ENCODE results near the gene TFF1. TPM values are rescaled to one million over a fixed set of nuclear protein-coding genes. Genes with fewer than 3 reads are reported as not detected.

Gene TFF1
- total RNA-seq, 3 donors from 2014 or later (not counting 1 experiment from before 2014, with no cell fraction given) = not detected

DNA sequence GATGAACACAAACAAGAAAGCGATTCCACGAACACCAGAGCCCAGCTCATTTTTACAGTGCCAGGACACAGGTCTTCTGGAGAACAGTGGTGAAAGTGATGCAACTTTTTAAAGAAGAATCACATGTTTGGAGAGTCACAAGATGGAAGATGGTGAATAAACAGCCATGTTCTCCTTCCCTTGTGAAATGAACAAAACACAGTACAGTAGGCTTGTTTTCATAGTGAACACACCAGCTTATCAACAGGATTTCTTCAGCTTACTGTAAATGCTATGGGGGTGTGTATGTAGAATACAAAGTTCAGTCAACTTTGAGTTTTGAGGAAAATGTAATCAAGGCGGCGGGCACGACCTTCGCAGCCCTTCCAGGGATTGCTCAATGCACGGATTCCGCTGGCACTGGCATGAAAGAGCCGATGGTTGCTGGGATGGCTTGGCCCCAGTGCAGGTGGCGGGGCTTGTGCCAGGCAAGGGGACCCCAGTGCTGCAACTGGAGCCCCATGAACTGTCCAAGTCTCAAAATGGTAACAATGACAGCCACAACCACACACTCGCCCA is 19.8 kb upstream of the TFF1 start:
- Histone ChIP-seq H3K27ac (ENCODE audit: low read length) (no peak overlapping the region), H3K36me3 (ENCODE audit: control insufficient read depth, insufficient read depth, low read length) (no peaks in the 10 kb centered on the region), H3K9me3 (ENCODE audit: control insufficient read depth, insufficient read depth, low read length) (peaks cover 17% of the 10 kb centered on the region), H3K4me3 (ENCODE audit: low read length) (no peak overlapping the region), H3K4me1 (ENCODE audit: control insufficient read depth, insufficient read depth, low read length) (peaks cover 12% of the 10 kb centered on the region), H3K27me3 (ENCODE audit: control insufficient read depth, insufficient read depth, low read length) (no peaks in the 10 kb centered on the region)
- DNase-seq = no peak
- Mint-ChIP-seq H3K9me3 (peaks cover 2 to 7% of the 10 kb centered on the region in 2 donors), H3K4me3 (no peak overlapping the region), H3K36me3 (peaks cover 11% of the 10 kb centered on the region), H3K27ac (no peak overlapping the region), H3K27me3 (ENCODE audit: low read depth in 2 of 2) (peaks cover 41 to 53% of the 10 kb centered on the region in 2 donors), H3K4me1 (peaks cover 8 to 24% of the 10 kb centered on the region in 2 donors)
- WGBS (ENCODE audit: insufficient coverage) = 98% methylated on average over 11 of the region's 11 CpGs
- TF ChIP-seq, protein P1, sequence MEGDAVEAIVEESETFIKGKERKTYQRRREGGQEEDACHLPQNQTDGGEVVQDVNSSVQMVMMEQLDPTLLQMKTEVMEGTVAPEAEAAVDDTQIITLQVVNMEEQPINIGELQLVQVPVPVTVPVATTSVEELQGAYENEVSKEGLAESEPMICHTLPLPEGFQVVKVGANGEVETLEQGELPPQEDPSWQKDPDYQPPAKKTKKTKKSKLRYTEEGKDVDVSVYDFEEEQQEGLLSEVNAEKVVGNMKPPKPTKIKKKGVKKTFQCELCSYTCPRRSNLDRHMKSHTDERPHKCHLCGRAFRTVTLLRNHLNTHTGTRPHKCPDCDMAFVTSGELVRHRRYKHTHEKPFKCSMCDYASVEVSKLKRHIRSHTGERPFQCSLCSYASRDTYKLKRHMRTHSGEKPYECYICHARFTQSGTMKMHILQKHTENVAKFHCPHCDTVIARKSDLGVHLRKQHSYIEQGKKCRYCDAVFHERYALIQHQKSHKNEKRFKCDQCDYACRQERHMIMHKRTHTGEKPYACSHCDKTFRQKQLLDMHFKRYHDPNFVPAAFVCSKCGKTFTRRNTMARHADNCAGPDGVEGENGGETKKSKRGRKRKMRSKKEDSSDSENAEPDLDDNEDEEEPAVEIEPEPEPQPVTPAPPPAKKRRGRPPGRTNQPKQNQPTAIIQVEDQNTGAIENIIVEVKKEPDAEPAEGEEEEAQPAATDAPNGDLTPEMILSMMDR (IDR thresholded peaks at IDR 0.05) = no peak
- intact Hi-C loops (cut with micrococcal nuclease) = no loop called here
- ATAC-seq = no peak

DNA sequence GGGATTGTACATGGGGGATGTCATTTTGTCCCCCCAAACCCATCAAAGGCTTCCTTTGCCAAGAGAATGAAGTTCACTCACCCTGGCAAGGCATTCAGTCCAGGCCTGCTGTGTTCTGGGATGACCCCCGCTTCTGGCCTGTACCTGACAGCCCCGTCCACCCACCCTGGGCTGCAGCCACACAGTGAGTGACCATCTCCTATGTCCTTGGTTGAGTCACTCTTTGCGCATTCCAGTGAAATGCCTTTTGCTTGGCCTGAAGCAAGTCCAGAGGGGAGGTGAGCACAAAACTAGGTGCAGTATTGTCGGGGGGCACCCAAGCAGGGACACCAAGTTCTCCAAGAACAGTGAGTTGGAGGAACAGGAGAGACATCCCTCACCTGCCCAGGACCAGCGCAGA is 19.3 kb upstream of the TFF1 start:
- Mint-ChIP-seq H3K9me3 (peaks cover 2 to 7% of the 10 kb centered on the region in 2 donors), H3K36me3 (peaks cover 11% of the 10 kb centered on the region), H3K4me1 (peaks cover 8 to 24% of the 10 kb centered on the region in 2 donors), H3K27me3 (ENCODE audit: low read depth in 2 of 2) (peaks cover 37 to 50% of the 10 kb centered on the region in 2 donors), H3K4me3 (no peak overlapping the region), H3K27ac (no peak overlapping the region)
- intact Hi-C loops (cut with micrococcal nuclease) = no loop called here
- WGBS (ENCODE audit: insufficient coverage) = 96% methylated on average over 5 of the region's 5 CpGs
- H3K27me3 ChIP-seq (ENCODE audit: control insufficient read depth, insufficient read depth, low read length) = no peaks in the 10 kb centered on the region
- TF ChIP-seq, protein P1 (IDR thresholded peaks at IDR 0.05) = no peak
- peaks cover 18% of the 10 kb centered on the region for H3K9me3 ChIP-seq (ENCODE audit: control insufficient read depth, insufficient read depth, low read length)
- peaks cover 12% of the 10 kb centered on the region for H3K4me1 ChIP-seq (ENCODE audit: control insufficient read depth, insufficient read depth, low read length)
- H3K4me3 ChIP-seq (ENCODE audit: low read length) = no peak overlapping the region
- ATAC-seq (no peak), DNase-seq (no peak)
- H3K27ac ChIP-seq (ENCODE audit: low read length) = no peak overlapping the region
- H3K36me3 ChIP-seq (ENCODE audit: control insufficient read depth, insufficient read depth, low read length) = no peaks in the 10 kb centered on the region

DNA sequence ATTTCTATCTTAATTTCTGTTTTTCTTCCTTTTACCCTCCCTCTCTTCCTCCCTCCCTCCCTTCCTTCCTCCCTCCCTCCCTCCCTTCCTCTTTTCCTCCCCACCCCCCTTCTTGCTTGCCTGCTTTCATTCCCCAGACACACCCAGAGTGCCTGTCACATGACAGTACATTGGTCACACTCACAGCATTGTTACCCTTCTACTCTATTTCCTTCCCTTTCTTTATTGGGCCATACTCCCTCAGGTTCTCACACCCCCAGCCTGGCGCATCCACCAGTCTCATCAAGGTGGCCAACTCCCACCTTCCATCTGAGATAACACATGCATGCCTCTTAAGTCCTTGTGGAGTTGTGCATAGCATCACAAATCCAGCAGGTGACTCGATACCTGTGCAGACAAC is 18.7 kb upstream of the TFF1 start:
- no peak overlapping the region for H3K27ac ChIP-seq (ENCODE audit: low read length)
- H3K27ac Mint-ChIP-seq = no peak overlapping the region
- no peak overlapping the region for H3K4me3 ChIP-seq (ENCODE audit: low read length)
- TF ChIP-seq, protein P1 (IDR thresholded peaks at IDR 0.05) = no peak
- intact Hi-C loops (cut with micrococcal nuclease) = no loop called here
- peaks cover 11% of the 10 kb centered on the region for H3K36me3 Mint-ChIP-seq
- ATAC-seq = no peak
- peaks cover 8 to 24% of the 10 kb centered on the region in 2 donors for H3K4me1 Mint-ChIP-seq
- H3K9me3 ChIP-seq (ENCODE audit: control insufficient read depth, insufficient read depth, low read length) = peaks cover 18% of the 10 kb centered on the region
- H3K9me3 Mint-ChIP-seq = peaks cover 2 to 7% of the 10 kb centered on the region in 2 donors
- H3K36me3 ChIP-seq (ENCODE audit: control insufficient read depth, insufficient read depth, low read length) = no peaks in the 10 kb centered on the region
- WGBS (ENCODE audit: insufficient coverage) = 87% methylated on average over 2 of the region's 2 CpGs
- H3K27me3 ChIP-seq (ENCODE audit: control insufficient read depth, insufficient read depth, low read length) = no peaks in the 10 kb centered on the region
- no peak for DNase-seq
- H3K4me3 Mint-ChIP-seq = no peak overlapping the region
- peaks cover 12% of the 10 kb centered on the region for H3K4me1 ChIP-seq (ENCODE audit: control insufficient read depth, insufficient read depth, low read length)
- peaks cover 35 to 50% of the 10 kb centered on the region in 2 donors for H3K27me3 Mint-ChIP-seq (ENCODE audit: low read depth in 2 of 2)
